Measurements from ENCODE around the gene EXOC6B. TPM values are rescaled to one million over a fixed set of nuclear protein-coding genes. Genes with fewer than 3 reads are reported as not detected.
A peak's percentile ranks its signal among the peaks of the same experiment; 100 is the strongest.

The EXOC6B gene
- total and polyA plus RNA-seq, 9 of the 15 experiments (the other 6 are each of a cell fraction or from before 2014, with no cell fraction given): 0.28 to 4.2 (median 2.0) TPM

GRCh38 chr2:72543497-72544216, 282.2 kb downstream of the EXOC6B start (continued):
- TF ChIP-seq RNF219 (CRISPR knock-in tag; IDR thresholded peaks at IDR 0.05) (no peak), ZNF217 (CRISPR knock-in tag; IDR thresholded peaks at IDR 0.05) (no peak), TFAM (CRISPR knock-in tag; conservative IDR thresholded peaks at IDR 0.05) (no peak), ZFP1 (CRISPR knock-in tag; IDR thresholded peaks at IDR 0.05) (no peak), SIN3B (IDR thresholded peaks at IDR 0.05; ENCODE audit: low read depth) (no peak), CEBPG (CRISPR knock-in tag; IDR thresholded peaks at IDR 0.05) (no peak), CEBPG (tag; conservative IDR thresholded peaks at IDR 0.05 in 1 of 2, IDR thresholded peaks at IDR 0.05 in 1 of 2) (peak; percentile 56 to 67), ZBTB26 (CRISPR knock-in tag; IDR thresholded peaks at IDR 0.05) (no peak), HDAC6 (IDR thresholded peaks at IDR 0.05; ENCODE audit: low read depth, low read length) (no peak), ETV5 (CRISPR knock-in tag; IDR thresholded peaks at IDR 0.05; ENCODE audit: low read depth) (0 out of 2 replicates have a peak, but pooled peaks have one; percentile 42), FOXA3 (CRISPR knock-in tag; conservative IDR thresholded peaks at IDR 0.05 in 1 of 2, IDR thresholded peaks at IDR 0.05 in 1 of 2) (0 out of 4 replicates have a peak, but pooled peaks of 1 of the 2 experiments have one; percentile 27), GATAD2B (IDR thresholded peaks at IDR 0.05; ENCODE audit: borderline replicate concordance) (peak; percentile 91), CHD4 (IDR thresholded peaks at IDR 0.05; ENCODE audit: insufficient read depth, insufficient replicate concordance, low read depth, low read length, poor library complexity, severe bottlenecking) (no peak), PATZ1 (CRISPR knock-in tag; IDR thresholded peaks at IDR 0.05; ENCODE audit: borderline replicate concordance) (no peak), C11orf30 (IDR thresholded peaks at IDR 0.05; ENCODE audit: low read depth) (no peak), SMARCB1 (IDR thresholded peaks at IDR 0.05; ENCODE audit: insufficient read length, low read depth) (no peak), EZH2 (IDR thresholded peaks at IDR 0.05; ENCODE audit: borderline replicate concordance, low read depth, low read length) (peak; percentile 80; the same call in 1 of the 2 replicates), RBM39 (optimal IDR thresholded peaks at IDR 0.05; ENCODE audit: low read depth, low read length) (no peak), EP400 (IDR thresholded peaks at IDR 0.05) (no peak), CC2D1A (IDR thresholded peaks at IDR 0.05) (peak; percentile 97; the same call in 1 of the 2 replicates), HDGF (IDR thresholded peaks at IDR 0.05) (no peak), ZNF324 (CRISPR knock-in tag; IDR thresholded peaks at IDR 0.05) (no peak), HMG20A (CRISPR knock-in tag; conservative IDR thresholded peaks at IDR 0.05) (no peak), U2AF1 (optimal IDR thresholded peaks at IDR 0.05; ENCODE audit: low read depth, low read length) (peak; percentile 17)

Measured in K562 (cell line).